Spleen (tissue), 7 donors: ENCODE data around the gene HECA.

Experiments used
- POLR2A ChIP-seq, 3 donors: fragments of 450-650 bp; IDR thresholded peaks; one replicate each; pipeline ENCODE4 v1.5.1; 2017; ENCODE audit warnings: antibody characterized with exemption in 3 of 3, mild to moderate bottlenecking in 1 of 3
- TF ChIP-seq, protein P1 (sequence below), 11 experiments: fragments of 200-600 bp in 7 of 11; fragments of 450-650 bp in 4 of 11; sonication (generic) in 4 of 11; IDR thresholded peaks in 8 of 11; conservative IDR thresholded peaks in 3 of 11; 1 replicate in 7 of 11; 2 replicates in 4 of 11; pipeline versions ENCODE4 v1.4.0 to v1.8.0; 2016 to 2021; ENCODE audit warnings: antibody characterized with exemption in 11 of 11, inconsistent platforms in 4 of 11, mild to moderate bottlenecking in 1 of 11
- donor health status: DM: no; HTN: no; CAD: no; lungs with moderate emphysema.
- donor health status: DM: no; HTN: no; CAD: no.
- donor health status: DM: no; HTN: no; CAD: no.

DNA sequence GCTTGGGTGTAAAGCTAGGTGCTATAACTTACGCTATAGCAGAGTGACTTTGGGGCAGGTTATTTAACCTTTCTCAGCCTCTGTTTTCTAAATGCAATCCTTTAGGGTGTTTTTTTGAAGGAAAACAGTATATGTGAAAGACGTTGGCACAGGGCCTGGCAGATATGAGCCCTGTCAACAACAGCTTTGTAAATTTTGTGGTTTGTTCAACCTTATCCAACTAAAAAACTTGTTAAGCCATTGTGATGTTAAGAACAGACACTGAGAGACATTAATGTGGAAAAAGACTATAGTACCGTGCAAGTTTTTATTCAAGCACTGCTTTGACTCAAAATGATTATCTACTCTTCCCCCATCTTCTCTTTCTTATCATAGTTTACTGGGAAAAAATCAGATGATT is 8.2 kb downstream of the HECA start:
- TF ChIP-seq, protein P1, sequence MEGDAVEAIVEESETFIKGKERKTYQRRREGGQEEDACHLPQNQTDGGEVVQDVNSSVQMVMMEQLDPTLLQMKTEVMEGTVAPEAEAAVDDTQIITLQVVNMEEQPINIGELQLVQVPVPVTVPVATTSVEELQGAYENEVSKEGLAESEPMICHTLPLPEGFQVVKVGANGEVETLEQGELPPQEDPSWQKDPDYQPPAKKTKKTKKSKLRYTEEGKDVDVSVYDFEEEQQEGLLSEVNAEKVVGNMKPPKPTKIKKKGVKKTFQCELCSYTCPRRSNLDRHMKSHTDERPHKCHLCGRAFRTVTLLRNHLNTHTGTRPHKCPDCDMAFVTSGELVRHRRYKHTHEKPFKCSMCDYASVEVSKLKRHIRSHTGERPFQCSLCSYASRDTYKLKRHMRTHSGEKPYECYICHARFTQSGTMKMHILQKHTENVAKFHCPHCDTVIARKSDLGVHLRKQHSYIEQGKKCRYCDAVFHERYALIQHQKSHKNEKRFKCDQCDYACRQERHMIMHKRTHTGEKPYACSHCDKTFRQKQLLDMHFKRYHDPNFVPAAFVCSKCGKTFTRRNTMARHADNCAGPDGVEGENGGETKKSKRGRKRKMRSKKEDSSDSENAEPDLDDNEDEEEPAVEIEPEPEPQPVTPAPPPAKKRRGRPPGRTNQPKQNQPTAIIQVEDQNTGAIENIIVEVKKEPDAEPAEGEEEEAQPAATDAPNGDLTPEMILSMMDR (IDR thresholded peaks at IDR 0.05 in 8 of 11, conservative IDR thresholded peaks at IDR 0.05 in 3 of 11): no peak
- TF ChIP-seq POLR2A (IDR thresholded peaks at IDR 0.05): no peak
